Fibroblast of the aortic adventitia (primary cell): ENCODE measurements around the gene TIRAP. TPM values are rescaled to one million over a fixed set of nuclear protein-coding genes. Genes with fewer than 3 reads are reported as not detected.

Experiments used
- DNase-seq: peaks from one replicate; pipeline ENCODE4 v3.0.0-alpha.2; 2010; ENCODE audit warnings: low read depth
- H3K4me3 ChIP-seq: 2 replicates; pipeline ENCODE4 v1.5.1; 2011; ENCODE audit warnings: low read depth, mild to moderate bottlenecking, control low read depth, low read length, moderate library complexity
- CTCF ChIP-seq: IDR thresholded peaks from 2 replicates; pipeline ENCODE4 v1.5.1; 2011; ENCODE audit warnings: mild to moderate bottlenecking, low read length, control low read depth, inconsistent platforms; ENCODE audit not compliant: insufficient read depth
- total RNA-seq: library from RNA; depleted of rRNA; stranded (reverse); fragments of >200 nt; gene quantifications from 2 replicates; pipeline ENCODE4 v1.2.3, GENCODE V29; 2012; ENCODE audit warnings: low replicate concordance

The TIRAP gene
- total RNA-seq, 1 donor: 5.8 TPM

DNA sequence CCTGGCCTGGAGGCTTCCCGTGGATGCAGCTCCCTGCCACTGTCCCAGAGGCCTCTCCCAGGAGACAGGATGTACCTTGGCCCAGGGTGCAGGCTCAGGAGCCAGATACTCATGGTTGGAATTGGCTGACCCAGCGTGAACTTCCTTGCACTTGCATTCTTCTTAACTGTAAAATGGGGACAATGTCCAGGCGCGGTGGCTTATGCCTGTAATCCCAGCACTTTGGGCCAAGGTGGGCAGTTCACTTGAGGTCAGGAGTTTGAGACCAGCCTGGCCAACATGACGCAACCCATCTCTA, 52.5 kb downstream of the TIRAP start:
- DNase-seq: no peak
- TF ChIP-seq CTCF: no peak
- H3K4me3 ChIP-seq: no peak overlapping the region

DNA sequence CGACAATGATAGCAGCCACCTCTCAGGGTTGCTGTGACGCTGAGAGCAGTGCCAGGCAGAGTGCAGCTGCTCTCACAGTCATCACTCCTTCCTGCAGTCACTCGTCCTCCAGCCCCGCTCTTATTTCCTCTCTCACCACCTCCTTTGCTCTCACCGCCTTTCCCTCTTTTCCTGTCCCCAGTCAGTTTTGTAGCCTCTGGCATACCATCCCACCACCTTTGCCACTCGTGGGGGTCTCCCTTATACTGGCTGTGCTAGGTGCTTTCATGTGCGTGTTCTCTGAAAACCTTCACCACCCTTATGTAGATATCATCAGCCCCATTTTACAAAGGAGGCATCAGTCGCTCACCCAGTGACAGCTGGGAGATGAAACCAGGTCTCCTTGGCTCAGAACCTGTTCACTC, 53.2 kb downstream of the TIRAP start:
- no peak for TF ChIP-seq CTCF
- DNase-seq: no peak
- no peak overlapping the region for H3K4me3 ChIP-seq

DNA sequence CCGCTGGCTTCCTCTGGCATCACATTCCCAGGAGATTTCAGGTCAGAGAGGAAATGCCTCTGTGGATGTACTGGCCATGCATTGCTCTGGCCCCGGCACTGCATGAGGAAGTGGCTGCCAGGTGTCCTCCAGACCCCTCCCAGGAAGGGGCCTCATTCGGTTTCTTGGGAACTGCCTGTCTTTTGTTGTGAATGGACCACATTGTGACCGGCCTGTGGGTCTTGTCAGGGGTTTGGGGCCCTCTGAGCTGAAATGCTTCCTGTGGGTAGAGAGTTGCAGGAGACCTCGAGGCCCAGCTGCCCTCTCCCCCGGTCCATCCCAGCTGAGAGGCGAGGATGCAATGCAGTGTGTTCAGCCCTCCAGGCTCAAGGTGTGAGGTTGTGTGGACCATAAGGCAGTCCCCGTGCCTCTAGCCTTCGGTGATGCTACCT, 53.8 kb downstream of the TIRAP start:
- no peak for DNase-seq
- TF ChIP-seq CTCF: no peak
- H3K4me3 ChIP-seq: no peak overlapping the region

GRCh38 chr11:126337126-126337473, 54.2 kb downstream of the TIRAP start:
- no peak for DNase-seq
- no peak overlapping the region for H3K4me3 ChIP-seq
- no peak for TF ChIP-seq CTCF

DNA sequence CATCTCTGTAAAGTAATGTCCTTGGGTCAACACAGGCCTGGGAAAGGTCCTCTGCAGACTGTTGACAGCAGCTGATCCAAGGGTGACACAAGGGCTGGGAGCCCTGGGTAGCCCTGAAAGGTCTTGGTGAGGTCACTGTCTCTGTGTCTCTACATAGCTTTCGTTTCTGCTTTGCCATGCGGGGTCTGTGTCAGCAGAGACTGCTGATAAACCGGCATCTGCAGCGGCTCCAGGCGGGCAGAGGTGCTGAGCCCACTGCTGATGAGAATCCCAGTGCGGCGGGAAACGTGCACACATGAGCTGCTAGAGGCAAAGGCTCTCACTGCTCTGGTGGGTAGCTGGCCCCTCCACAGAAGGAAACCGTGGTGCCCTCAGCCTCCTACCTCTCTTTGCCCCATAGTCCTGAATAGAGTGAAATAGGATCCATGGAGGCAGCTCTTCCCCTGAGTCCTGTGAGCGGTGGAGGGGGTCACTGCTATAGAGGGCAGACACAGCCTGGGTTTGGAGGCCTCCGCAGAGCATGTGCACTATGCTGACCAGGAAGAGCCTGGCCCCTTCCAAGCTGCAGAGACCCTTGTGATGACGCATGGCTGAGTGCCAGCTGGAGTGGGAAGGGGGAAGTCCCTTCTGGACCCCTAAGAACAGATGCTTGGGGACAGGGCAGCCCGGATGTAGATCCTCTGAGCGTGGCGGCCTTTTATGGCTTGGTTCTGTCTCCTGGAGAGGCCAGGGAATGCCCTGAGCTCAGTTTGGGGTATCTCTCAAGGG, 54.8 kb downstream of the TIRAP start:
- TF ChIP-seq CTCF: no peak
- DNase-seq: no peak
- H3K4me3 ChIP-seq: no peak overlapping the region

DNA sequence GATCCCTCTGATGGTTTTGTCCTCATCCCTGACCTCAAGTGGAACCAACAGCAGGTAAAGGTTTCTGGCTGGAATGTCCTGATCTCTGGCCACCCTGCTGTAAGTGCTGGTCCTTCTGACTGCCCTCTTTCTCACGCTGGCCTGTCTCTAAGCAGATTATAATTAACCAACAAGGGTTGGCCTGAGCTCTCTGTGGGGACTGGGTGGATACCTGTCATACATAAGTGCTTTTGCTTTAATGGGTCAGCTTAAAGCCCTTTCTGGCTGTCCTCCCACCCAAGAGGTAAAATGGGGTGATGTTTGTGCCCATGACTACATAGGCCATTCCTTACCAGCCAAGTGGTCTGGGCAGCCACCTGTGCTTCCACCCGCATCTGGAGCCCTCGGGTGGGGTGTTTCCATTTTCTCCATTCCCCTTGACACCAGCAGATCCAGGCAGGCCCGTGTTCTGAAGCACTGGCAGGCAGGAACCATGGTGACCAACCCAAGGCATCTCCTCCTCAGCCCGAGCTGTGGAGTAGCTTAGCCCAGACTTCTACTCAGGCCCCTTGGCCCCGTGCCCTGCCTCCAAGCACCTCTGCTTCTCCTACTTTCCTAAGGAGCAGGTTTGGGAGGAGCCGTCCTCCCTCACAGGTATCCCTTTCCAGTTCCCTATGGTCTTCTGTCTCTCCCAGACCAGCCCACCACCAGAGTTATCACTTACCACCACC, 55.6 kb downstream of the TIRAP start:
- H3K4me3 ChIP-seq: no peak overlapping the region
- no peak for DNase-seq
- no peak for TF ChIP-seq CTCF
